Measurements from ENCODE around the gene EYS.

DNA sequence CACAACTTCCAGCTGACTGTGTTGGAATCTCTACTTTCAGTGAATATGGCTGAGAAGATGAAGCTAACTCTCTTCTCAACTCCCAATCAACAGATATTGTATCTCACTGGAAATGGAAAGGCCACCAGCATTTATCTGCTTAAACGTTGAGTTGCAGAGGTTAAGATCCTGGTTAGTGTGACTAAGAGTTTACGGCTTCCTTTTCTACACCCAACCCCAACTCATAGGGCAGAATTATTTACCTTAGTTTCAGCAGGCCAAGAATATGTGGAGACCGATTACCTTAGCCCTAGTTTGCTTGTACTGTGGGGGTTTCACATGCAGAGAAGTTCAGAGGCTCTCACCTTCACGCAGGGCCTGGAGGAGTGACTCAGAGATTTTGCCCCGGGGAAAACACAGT lies 1026.6 kb downstream of the EYS start:
- TF ChIP-seq, protein P1, sequence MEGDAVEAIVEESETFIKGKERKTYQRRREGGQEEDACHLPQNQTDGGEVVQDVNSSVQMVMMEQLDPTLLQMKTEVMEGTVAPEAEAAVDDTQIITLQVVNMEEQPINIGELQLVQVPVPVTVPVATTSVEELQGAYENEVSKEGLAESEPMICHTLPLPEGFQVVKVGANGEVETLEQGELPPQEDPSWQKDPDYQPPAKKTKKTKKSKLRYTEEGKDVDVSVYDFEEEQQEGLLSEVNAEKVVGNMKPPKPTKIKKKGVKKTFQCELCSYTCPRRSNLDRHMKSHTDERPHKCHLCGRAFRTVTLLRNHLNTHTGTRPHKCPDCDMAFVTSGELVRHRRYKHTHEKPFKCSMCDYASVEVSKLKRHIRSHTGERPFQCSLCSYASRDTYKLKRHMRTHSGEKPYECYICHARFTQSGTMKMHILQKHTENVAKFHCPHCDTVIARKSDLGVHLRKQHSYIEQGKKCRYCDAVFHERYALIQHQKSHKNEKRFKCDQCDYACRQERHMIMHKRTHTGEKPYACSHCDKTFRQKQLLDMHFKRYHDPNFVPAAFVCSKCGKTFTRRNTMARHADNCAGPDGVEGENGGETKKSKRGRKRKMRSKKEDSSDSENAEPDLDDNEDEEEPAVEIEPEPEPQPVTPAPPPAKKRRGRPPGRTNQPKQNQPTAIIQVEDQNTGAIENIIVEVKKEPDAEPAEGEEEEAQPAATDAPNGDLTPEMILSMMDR (conservative IDR thresholded peaks at IDR 0.05; ENCODE audit: low read length), result no peak
- no peak for TF ChIP-seq EZH2phosphoT487 (IDR thresholded peaks at IDR 0.05; ENCODE audit: borderline replicate concordance)

Measured in Loucy (cell line).